IPS-20b (cell line): Measurements from ENCODE around the gene PKIG.
A peak's percentile ranks its signal among the peaks of the same experiment; 100 is the strongest.

Source experiments
- H3K27ac ChIP-seq: one replicate; pipeline ENCODE4 v1.5.1; 2013; ENCODE audit warnings: low read length
- H3K27me3 ChIP-seq: 2 replicates; pipeline ENCODE4 v1.6.1; 2013; ENCODE audit warnings: mild to moderate bottlenecking, low read length, inconsistent platforms; ENCODE audit not compliant: insufficient read depth
- H3K36me3 ChIP-seq: 2 replicates; pipeline ENCODE4 v1.6.1; 2013; ENCODE audit warnings: low read depth, mild to moderate bottlenecking, inconsistent platforms, low read length, moderate library complexity; ENCODE audit not compliant: insufficient read depth
- H3K4me1 ChIP-seq: 2 replicates; pipeline ENCODE4 v1.6.1; 2013; ENCODE audit warnings: mild to moderate bottlenecking, control low read depth, inconsistent platforms, low read length, moderate library complexity; ENCODE audit not compliant: insufficient read depth
- H3K4me3 ChIP-seq: 2 replicates; pipeline ENCODE4 v1.5.1; 2013; ENCODE audit warnings: mild to moderate bottlenecking, low read length, inconsistent platforms
- H3K9ac ChIP-seq: 2 replicates; pipeline ENCODE4 v1.6.1; 2013; ENCODE audit warnings: low read depth, mild to moderate bottlenecking, inconsistent platforms, low read length, moderate library complexity
- H3K9me3 ChIP-seq: 2 replicates; pipeline ENCODE4 v1.6.1; 2013; ENCODE audit warnings: mild to moderate bottlenecking, low read depth, low read length, inconsistent platforms; ENCODE audit not compliant: insufficient read depth

Gene PKIG

GRCh38 chr20:44633872-44634600 is 51.7 kb downstream of the PKIG start:
- no peak overlapping the region for H3K4me3 ChIP-seq
- peaks cover 6% of the 10 kb centered on the region; the same call in 1 of the 2 replicates for H3K36me3 ChIP-seq
- H3K27ac ChIP-seq, result no peak overlapping the region
- H3K9me3 ChIP-seq, result no peaks in the 10 kb centered on the region
- H3K9ac ChIP-seq, result no peak overlapping the region
- H3K4me1 ChIP-seq, result 0 out of 2 replicates have a peak, but pooled peaks cover 5% of the 10 kb centered on the region
- no peaks in the 10 kb centered on the region for H3K27me3 ChIP-seq

GRCh38 chr20:44635877-44636276 is 53.5 kb downstream of the PKIG start:
- Histone ChIP-seq H3K27me3 (no peaks in the 10 kb centered on the region), H3K4me3 (no peak overlapping the region), H3K9ac (no peak overlapping the region), H3K9me3 (no peaks in the 10 kb centered on the region), H3K27ac (no peak overlapping the region), H3K36me3 (peaks cover 6% of the 10 kb centered on the region; the same call in 1 of the 2 replicates), H3K4me1 (no peaks in the 10 kb centered on the region)

- no peaks in the 10 kb centered on the region for H3K9me3 ChIP-seq
- no peaks in the 10 kb centered on the region for H3K27me3 ChIP-seq
- H3K36me3 ChIP-seq, result peaks cover 6% of the 10 kb centered on the region; the same call in 1 of the 2 replicates
- H3K9ac ChIP-seq, result no peak overlapping the region
- H3K4me1 ChIP-seq, result peaks cover 2% of the 10 kb centered on the region; the same call in 1 of the 2 replicates
- H3K27ac ChIP-seq, result no peak overlapping the region
- no peak overlapping the region for H3K4me3 ChIP-seq
These were observed 54.7 kb downstream of the PKIG start for GRCh38 chr20:44637042-44637441.

GRCh38 chr20:44637522-44638372 is 55.4 kb downstream of the PKIG start:
- Histone ChIP-seq H3K4me1 (peaks cover 9% of the 10 kb centered on the region), H3K4me3 (no peak overlapping the region), H3K27ac (no peak overlapping the region), H3K36me3 (peaks cover 6% of the 10 kb centered on the region; the same call in 1 of the 2 replicates), H3K27me3 (no peaks in the 10 kb centered on the region), H3K9ac (no peak overlapping the region), H3K9me3 (no peaks in the 10 kb centered on the region)

DNA sequence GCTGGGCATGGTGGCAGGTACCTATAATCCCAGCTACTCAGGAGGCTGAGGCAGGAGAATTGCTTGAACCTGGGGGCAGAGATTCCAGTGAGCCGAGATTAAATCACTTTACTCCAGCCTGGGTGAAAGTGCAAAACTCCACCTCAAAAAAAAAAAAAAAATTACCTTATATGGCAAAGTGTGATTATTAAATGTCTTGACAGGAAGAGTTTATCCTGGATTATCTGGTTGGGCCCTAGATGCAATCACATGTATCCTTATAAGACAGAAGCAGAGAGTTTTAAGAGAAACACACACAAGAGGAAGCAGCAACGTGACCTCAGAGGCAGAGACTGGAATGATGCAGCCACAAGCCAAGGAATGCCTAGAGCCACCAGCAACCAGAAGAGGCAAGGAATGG is 58.1 kb downstream of the PKIG start:
- no peak overlapping the region for H3K9ac ChIP-seq
- no peak overlapping the region for H3K27ac ChIP-seq
- H3K4me3 ChIP-seq, result no peak overlapping the region
- H3K4me1 ChIP-seq, result peaks cover 17% of the 10 kb centered on the region
- no peaks in the 10 kb centered on the region for H3K27me3 ChIP-seq
- no peaks in the 10 kb centered on the region for H3K36me3 ChIP-seq
- H3K9me3 ChIP-seq, result no peaks in the 10 kb centered on the region

GRCh38 chr20:44641325-44641724 is 58.9 kb downstream of the PKIG start:
- Histone ChIP-seq H3K27ac (no peak overlapping the region), H3K4me1 (peaks cover 17% of the 10 kb centered on the region), H3K27me3 (no peaks in the 10 kb centered on the region), H3K4me3 (no peak overlapping the region), H3K9ac (no peak overlapping the region), H3K9me3 (no peaks in the 10 kb centered on the region), H3K36me3 (no peaks in the 10 kb centered on the region)

DNA sequence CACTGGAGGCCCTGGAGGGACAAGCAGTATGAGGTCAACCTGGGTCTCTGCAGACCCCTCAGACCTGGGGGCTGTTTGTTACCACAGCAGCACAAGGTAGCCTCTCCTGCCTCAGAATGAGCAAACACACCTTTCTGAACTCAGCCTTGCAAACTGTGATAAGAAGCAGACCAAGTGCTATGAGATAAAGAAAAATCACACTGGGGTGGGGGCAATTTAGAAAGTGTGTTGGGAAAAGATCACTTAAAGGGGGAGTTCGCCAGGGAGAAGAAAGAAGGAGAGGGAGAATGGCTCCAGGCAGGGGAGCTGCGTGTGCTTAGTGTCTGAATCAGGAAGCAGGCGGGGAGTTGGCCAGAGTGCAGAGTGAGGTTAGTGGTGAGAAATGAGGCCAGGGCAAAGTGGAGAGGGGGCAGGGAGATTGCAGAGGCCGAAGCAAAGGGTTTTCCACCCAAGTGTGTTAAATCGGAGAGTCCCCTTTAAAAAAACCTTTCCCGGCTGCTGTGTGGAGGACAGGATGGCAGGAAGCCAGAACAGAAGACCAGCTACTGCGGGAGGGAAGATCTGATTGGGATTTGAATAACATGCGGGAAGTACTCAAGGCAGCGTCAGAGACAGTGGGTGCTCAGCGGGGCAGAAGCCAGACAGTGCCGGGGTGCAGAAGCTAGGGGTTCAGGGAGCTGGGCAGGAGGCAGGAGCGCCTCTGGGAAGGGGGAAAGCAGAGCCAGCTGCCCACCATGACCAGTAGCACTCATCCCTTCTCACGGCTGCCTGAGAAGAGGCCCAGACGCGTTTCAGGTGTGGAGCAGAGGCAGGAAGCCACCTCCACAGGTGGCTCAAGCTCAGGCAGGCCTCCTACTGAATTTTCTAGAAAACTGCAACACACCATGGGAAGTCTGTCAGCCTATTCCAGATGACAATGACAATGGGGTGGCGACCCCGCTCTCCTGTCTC is 60.1 kb downstream of the PKIG start:
- H3K9ac ChIP-seq, result peak overlapping the region; percentile 74; the same call in 1 of the 2 replicates
- peaks cover 21% of the 10 kb centered on the region for H3K4me1 ChIP-seq
- peak overlapping the region; percentile 31; the same call in 1 of the 2 replicates for H3K4me3 ChIP-seq
- H3K27ac ChIP-seq, result peak overlapping the region; percentile 82
- no peaks in the 10 kb centered on the region for H3K36me3 ChIP-seq
- H3K27me3 ChIP-seq, result no peaks in the 10 kb centered on the region
- no peaks in the 10 kb centered on the region for H3K9me3 ChIP-seq

DNA sequence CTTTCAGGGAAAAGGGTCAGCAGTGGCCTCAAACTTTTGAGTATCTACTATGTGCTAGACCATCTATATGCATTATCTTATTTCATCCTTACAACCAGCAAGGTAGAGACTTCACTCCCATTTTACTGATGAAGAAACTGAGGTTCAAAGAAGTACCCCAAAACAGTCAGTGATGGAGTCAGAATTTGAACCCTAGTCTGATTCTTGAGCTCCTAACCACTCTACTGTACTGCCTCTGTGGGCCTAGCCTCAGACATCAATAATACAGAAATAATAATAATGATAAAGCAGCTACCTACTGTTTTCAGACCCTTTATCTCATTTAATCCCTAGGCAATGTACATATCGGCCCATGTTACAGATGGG is 60.8 kb downstream of the PKIG start:
- Histone ChIP-seq H3K4me1 (peaks cover 23% of the 10 kb centered on the region), H3K9me3 (no peaks in the 10 kb centered on the region), H3K4me3 (no peak overlapping the region; the same call in 1 of the 2 replicates), H3K9ac (no peak overlapping the region; the same call in 1 of the 2 replicates), H3K36me3 (no peaks in the 10 kb centered on the region), H3K27me3 (no peaks in the 10 kb centered on the region), H3K27ac (no peak overlapping the region)

DNA sequence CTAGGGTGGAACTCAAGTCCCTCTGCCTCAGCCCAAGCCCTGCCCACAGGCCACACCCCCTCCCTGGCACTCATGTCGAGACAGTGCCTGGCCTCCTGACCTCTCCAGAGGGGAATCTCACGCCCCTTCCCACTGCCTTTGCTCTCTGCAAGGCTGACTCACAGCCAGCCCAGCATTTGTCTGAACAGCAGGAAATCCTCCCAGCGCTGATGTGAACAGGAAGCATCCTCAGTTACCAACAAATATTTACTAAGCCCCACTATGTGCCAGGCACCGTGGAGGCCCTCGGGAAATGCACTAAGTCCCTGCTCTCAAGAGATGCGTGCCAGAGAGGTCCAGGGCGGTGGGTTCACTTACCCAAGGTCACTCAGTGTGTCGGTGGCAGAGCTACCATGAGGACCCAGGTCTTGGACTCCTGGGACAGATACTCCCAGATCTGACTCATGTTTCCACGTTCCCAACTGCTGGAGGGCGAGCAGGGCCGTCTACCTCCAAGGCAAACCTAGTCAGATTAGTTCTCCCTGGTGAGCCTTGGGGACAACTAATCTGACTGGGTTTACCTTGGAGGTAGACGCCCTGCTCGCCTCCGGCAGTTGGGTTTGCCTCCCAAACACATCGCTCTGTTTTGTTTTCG is 61.3 kb downstream of the PKIG start:
- peaks cover 27% of the 10 kb centered on the region for H3K4me1 ChIP-seq
- H3K9ac ChIP-seq, result no peak overlapping the region; the same call in 1 of the 2 replicates
- no peaks in the 10 kb centered on the region for H3K27me3 ChIP-seq
- no peaks in the 10 kb centered on the region for H3K36me3 ChIP-seq
- no peak overlapping the region for H3K27ac ChIP-seq
- H3K9me3 ChIP-seq, result no peaks in the 10 kb centered on the region
- no peak overlapping the region for H3K4me3 ChIP-seq

DNA sequence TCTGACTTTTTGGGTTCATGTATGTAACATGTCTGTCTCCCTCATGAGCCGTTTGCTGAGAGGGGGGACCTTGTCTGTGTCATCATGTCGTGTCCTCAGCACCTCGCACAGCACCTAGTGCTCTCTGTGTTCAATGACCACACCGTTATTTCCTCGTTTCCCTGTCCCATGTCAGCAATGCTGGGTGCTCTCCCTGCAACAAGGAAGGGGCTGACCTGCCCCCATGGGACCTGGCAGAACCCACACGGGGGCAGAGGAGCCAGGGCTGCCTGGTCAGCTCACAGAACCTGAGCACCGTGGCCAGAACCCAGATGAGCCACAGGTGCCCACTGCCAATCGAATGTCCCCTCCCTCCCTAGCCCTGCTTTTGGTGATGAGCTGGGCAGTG is 61.8 kb downstream of the PKIG start:
- H3K27me3 ChIP-seq, result no peaks in the 10 kb centered on the region
- no peaks in the 10 kb centered on the region for H3K9me3 ChIP-seq
- H3K9ac ChIP-seq, result no peak overlapping the region; the same call in 1 of the 2 replicates
- peaks cover 30% of the 10 kb centered on the region for H3K4me1 ChIP-seq
- H3K4me3 ChIP-seq, result no peak overlapping the region
- no peaks in the 10 kb centered on the region for H3K36me3 ChIP-seq
- no peak overlapping the region for H3K27ac ChIP-seq

- no peaks in the 10 kb centered on the region for H3K36me3 ChIP-seq
- no peaks in the 10 kb centered on the region for H3K27me3 ChIP-seq
- H3K27ac ChIP-seq, result no peak overlapping the region
- no peak overlapping the region for H3K4me3 ChIP-seq
- H3K9ac ChIP-seq, result no peak overlapping the region
- peaks cover 30% of the 10 kb centered on the region for H3K4me1 ChIP-seq
- H3K9me3 ChIP-seq, result no peaks in the 10 kb centered on the region
These were observed 62.3 kb downstream of the PKIG start for GRCh38 chr20:44644667-44645131.
